Measurements from ENCODE around the gene KRTAP5-7. TPM values are rescaled to one million over a fixed set of nuclear protein-coding genes. Genes with fewer than 3 reads are reported as not detected.

KRTAP5-7 gene
- total RNA-seq: 0.14 TPM in 1 of 2 replicates, not detected in the other

GRCh38 chr11:71526796-71527575, at the start of gene KRTAP5-7:
TSS of gene KRTAP5-7 (plus strand) at chr11:71527267. CDS start at chr11:71527301, 34 bp downstream.

GRCh38 chr11:71537977-71538665, 11.1 kb downstream of the KRTAP5-7 start, which contains the start of gene KRTAP5-8:
TSS of gene KRTAP5-8 (plus strand) at chr11:71538025. CDS start at chr11:71538056, 31 bp downstream.

GRCh38 chr11:71548120-71548519, 21.1 kb downstream of the KRTAP5-7 start, which contains the start of gene KRTAP5-9:
TSS of gene KRTAP5-9 (plus strand) at chr11:71548420. CDS start at chr11:71548658, 238 bp downstream.

GRCh38 chr11:71565263-71565662, 38.2 kb downstream of the KRTAP5-7 start, which contains the start of gene KRTAP5-10:
TSS of gene KRTAP5-10 (plus strand) at chr11:71565563. CDS start at chr11:71565588, 25 bp downstream.

Other genes with a start within 250 kb of the KRTAP5-7 start
- gene DHCR7, start 78.9 kb upstream of the KRTAP5-7 start, total RNA-seq: 93.2 and 118 TPM in 2 replicates
- 100 and 121 TPM in 2 replicates for gene NADSYN1, start 74.1 kb upstream of the KRTAP5-7 start, total RNA-seq
- not detected in 2 replicates for gene KRTAP5-8, start 10.8 kb downstream of the KRTAP5-7 start, total RNA-seq
- gene KRTAP5-9, start 21.2 kb downstream of the KRTAP5-7 start, total RNA-seq: not detected in 2 replicates
- not detected in 2 replicates for gene KRTAP5-10, start 38.3 kb downstream of the KRTAP5-7 start, total RNA-seq
- gene KRTAP5-11, start 55.6 kb downstream of the KRTAP5-7 start, total RNA-seq: not detected in 2 replicates

Measured in smooth muscle cell of the umbilical artery (primary cell).